Measurements from ENCODE around the gene RTF1. TPM values are rescaled to one million over a fixed set of nuclear protein-coding genes. Genes with fewer than 3 reads are reported as not detected.

The RTF1 gene
- total RNA-seq, 1 donor from 2014 or later: 30.5 TPM

DNA sequence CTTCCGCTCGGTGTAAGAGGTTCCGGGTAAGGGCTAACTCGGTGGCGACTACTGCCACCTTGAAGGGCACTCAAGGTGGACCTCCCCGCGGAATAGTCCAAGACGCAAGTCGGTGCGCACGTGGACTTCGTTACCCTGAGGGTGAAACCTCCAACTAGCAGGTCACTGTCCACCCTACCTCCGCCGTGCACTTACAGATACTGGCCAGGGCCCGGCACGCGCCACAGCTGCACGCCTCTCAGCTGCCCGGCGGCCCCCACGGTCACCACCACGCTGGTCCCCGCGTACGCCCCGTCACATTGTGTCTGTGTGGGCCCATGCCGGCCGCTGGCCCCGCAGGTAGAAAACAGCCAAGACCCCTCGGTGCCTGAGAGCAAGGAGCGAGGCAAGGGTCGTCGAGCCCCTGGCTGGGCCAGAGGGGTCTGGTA is 95.6 kb downstream of the RTF1 start:
- H3K27me3 Mint-ChIP-seq (ENCODE audit: low read depth): peaks cover 26% of the 10 kb centered on the region
- no peak overlapping the region for H3K27ac Mint-ChIP-seq (ENCODE audit: unreplicated experiment)

DNA sequence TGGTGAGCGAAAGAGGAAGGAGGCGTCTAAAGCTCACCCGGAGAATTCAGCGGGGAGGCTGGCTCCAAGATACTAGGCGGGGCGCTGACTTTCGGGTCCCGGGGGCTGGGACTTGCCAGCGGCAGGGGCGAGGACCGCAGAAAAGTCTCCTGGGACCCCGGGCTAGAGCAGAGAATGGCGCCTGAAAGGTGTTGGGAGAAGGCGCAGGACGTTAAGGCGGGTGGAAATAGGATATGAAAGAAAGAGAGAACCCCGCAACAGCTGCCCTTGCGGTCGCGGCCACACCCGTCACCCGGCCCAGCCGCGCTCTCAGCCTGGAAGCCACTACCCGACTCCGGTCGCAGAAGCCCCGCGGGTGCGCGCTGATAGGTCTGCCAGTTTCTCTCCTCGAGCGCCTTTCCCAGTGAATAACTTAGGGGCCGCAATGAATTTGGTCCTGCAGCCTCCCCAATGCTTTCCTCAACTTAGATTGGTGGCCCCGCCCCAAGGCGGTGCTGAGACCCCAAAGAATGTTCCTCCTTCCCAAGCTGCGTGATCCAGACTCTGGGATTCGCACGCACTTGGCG is 96.1 kb downstream of the RTF1 start:
- Mint-ChIP-seq H3K4me1 (ENCODE audit: low read depth) (peaks cover 20% of the 10 kb centered on the region), H3K36me3 (ENCODE audit: low read depth) (peaks cover 2% of the 10 kb centered on the region), H3K27ac (ENCODE audit: unreplicated experiment) (no peak overlapping the region), H3K27me3 (ENCODE audit: low read depth) (peaks cover 26% of the 10 kb centered on the region), H3K9me3 (ENCODE audit: low read depth) (no peaks in the 10 kb centered on the region), H3K4me3 (ENCODE audit: unreplicated experiment) (peak overlapping the region; percentile 61)
- TF ChIP-seq, protein P1, sequence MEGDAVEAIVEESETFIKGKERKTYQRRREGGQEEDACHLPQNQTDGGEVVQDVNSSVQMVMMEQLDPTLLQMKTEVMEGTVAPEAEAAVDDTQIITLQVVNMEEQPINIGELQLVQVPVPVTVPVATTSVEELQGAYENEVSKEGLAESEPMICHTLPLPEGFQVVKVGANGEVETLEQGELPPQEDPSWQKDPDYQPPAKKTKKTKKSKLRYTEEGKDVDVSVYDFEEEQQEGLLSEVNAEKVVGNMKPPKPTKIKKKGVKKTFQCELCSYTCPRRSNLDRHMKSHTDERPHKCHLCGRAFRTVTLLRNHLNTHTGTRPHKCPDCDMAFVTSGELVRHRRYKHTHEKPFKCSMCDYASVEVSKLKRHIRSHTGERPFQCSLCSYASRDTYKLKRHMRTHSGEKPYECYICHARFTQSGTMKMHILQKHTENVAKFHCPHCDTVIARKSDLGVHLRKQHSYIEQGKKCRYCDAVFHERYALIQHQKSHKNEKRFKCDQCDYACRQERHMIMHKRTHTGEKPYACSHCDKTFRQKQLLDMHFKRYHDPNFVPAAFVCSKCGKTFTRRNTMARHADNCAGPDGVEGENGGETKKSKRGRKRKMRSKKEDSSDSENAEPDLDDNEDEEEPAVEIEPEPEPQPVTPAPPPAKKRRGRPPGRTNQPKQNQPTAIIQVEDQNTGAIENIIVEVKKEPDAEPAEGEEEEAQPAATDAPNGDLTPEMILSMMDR (IDR thresholded peaks at IDR 0.05): no peak
- DNase-seq (ENCODE audit: low spot score): no peak

More for the DNA sequence above, 95.6 kb downstream of the RTF1 start:
- Mint-ChIP-seq H3K9me3 (ENCODE audit: low read depth) (no peaks in the 10 kb centered on the region), H3K36me3 (ENCODE audit: low read depth) (no peaks in the 10 kb centered on the region), H3K4me1 (ENCODE audit: low read depth) (peaks cover 20% of the 10 kb centered on the region), H3K4me3 (ENCODE audit: unreplicated experiment) (peak overlapping the region; percentile 61)
- no peak for DNase-seq (ENCODE audit: low spot score)
- TF ChIP-seq, protein P1 (IDR thresholded peaks at IDR 0.05): no peak

DNA sequence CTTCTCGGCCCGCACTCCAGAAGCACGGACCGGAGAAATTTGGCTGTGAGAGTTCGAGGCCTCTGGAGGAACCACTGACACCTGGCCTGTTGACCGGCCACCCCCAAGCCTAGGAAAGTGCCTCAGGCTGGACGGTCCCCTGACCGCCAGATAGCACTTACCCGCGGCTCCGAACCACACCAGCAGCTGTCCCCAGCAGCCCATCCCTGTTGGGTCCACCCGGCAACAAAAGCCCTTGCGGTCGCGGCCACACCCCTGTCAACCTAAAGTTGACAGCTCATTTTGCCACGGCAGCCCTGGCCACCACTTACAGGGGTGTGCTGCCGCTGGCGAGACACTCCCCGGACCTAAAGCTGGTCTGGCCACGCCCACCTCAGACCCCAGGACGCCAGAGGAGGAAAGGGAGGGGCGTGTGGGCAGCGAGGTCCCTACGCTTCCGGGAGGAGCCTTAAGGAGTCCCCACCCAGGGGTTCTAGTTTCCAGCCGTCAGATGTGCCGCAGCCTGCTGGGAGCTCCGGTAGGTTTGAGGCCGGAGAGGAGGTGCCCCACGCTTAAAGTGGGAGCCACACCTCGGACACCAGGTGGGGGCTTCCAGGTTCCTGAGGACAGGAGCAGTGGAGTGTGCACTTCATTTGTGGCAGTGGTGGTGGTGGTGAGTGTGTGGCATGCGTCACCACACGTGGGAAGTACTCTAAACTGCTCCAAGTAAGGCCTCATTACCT is 96.8 kb downstream of the RTF1 start, which contains the start of gene LTK:
Gene LTK (minus strand): TSS at position 322 of the 722 bp plus-strand sequence. CDS start 118 bp downstream, at position 204.
- no peak for DNase-seq (ENCODE audit: low spot score)
- Mint-ChIP-seq H3K27me3 (ENCODE audit: low read depth) (peaks cover 26% of the 10 kb centered on the region), H3K4me3 (ENCODE audit: unreplicated experiment) (peak within 1 kb of the TSS; percentile 61)

GRCh38 chr15:41517895-41518449 is 101.1 kb downstream of the RTF1 start:
- H3K4me3 Mint-ChIP-seq (ENCODE audit: unreplicated experiment): no peak overlapping the region
- H3K4me1 Mint-ChIP-seq (ENCODE audit: low read depth): peaks cover 10% of the 10 kb centered on the region
- peaks cover 12% of the 10 kb centered on the region for H3K36me3 Mint-ChIP-seq (ENCODE audit: low read depth)
- no peaks in the 10 kb centered on the region for H3K9me3 Mint-ChIP-seq (ENCODE audit: low read depth)
- H3K27me3 Mint-ChIP-seq (ENCODE audit: low read depth): peaks cover 9% of the 10 kb centered on the region
- DNase-seq (ENCODE audit: low spot score): no peak
- TF ChIP-seq, protein P1 (IDR thresholded peaks at IDR 0.05): no peak
- H3K27ac Mint-ChIP-seq (ENCODE audit: unreplicated experiment): no peak overlapping the region

More for the DNA sequence above, 96.8 kb downstream of the RTF1 start, which contains the start of gene LTK:
- Mint-ChIP-seq H3K36me3 (ENCODE audit: low read depth) (peaks cover 3% of the 10 kb centered on the region), H3K4me1 (ENCODE audit: low read depth) (peaks cover 20% of the 10 kb centered on the region), H3K27ac (ENCODE audit: unreplicated experiment) (peak within 1 kb of the TSS; percentile 17), H3K9me3 (ENCODE audit: low read depth) (no peaks in the 10 kb centered on the region)
- TF ChIP-seq, protein P1 (IDR thresholded peaks at IDR 0.05): no peak

DNA sequence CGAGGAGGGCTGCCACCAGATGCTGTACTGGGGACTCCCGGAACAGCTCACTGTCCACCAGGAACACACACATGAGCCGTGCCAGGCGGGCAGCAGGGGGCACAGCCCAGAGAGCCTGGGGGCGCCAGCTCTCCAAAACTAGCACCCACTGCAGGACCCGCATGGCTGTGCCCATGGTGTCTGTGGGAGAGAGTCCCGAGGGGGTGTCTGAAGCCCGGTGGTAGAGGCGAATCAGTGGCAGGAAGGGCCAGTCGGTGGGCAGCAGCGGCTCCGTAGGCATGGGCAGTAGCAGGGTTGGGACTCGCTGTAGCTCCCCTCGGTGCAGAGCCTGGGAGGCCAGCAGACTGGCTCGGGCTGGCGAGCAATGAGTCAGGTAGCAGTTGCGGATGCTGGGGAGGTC is 103.7 kb downstream of the RTF1 start:
- TF ChIP-seq, protein P1 (IDR thresholded peaks at IDR 0.05): no peak

More for the DNA sequence above, 103.7 kb downstream of the RTF1 start:
- H3K4me1 Mint-ChIP-seq (ENCODE audit: low read depth): no peaks in the 10 kb centered on the region
- no peak overlapping the region for H3K27ac Mint-ChIP-seq (ENCODE audit: unreplicated experiment)
- H3K36me3 Mint-ChIP-seq (ENCODE audit: low read depth): peaks cover 14% of the 10 kb centered on the region
- H3K4me3 Mint-ChIP-seq (ENCODE audit: unreplicated experiment): no peak overlapping the region
- no peaks in the 10 kb centered on the region for H3K9me3 Mint-ChIP-seq (ENCODE audit: low read depth)
- no peak for DNase-seq (ENCODE audit: low spot score)
- H3K27me3 Mint-ChIP-seq (ENCODE audit: low read depth): no peaks in the 10 kb centered on the region
